Motor neuron (in vitro differentiated cells): ENCODE measurements around the gene KCNJ11. TPM values are rescaled to one million over a fixed set of nuclear protein-coding genes. Genes with fewer than 3 reads are reported as not detected.

Source experiments
- ATAC-seq, 8 experiments: fragments of 200-7000 bp; cut with Tn5 transposase; replicated peaks in 6 of 8; 2 replicates each; pipeline ENCODE4 v1.8.0; 2021; ENCODE audit warnings: mild to moderate bottlenecking in 8 of 8, moderate library complexity in 8 of 8
- H3K27ac ChIP-seq, 2 donors: fragments of 250-450 bp; sonication (Bioruptor Pico); 2 replicates each; pipeline ENCODE4 v1.9.0; 2021; ENCODE audit warnings: antibody characterized with exemption in 2 of 2, mild to moderate bottlenecking in 2 of 2, moderate library complexity in 1 of 2
- H3K4me1 ChIP-seq, 2 donors: fragments of 250-450 bp; sonication (Bioruptor Pico); replicated peaks in 1 of 2; 2 replicates each; pipeline ENCODE4 v1.6.1; 2021; ENCODE audit warnings: antibody characterized with exemption in 2 of 2, mild to moderate bottlenecking in 2 of 2, moderate library complexity in 1 of 2
- H3K4me3 ChIP-seq, 5 donors: fragments of 250-450 bp; sonication (Bioruptor Pico); 2 replicates each; pipeline ENCODE4 v1.9.0; 2021; ENCODE audit warnings: antibody characterized with exemption in 5 of 5, mild to moderate bottlenecking in 5 of 5, moderate library complexity in 4 of 5
- WGBS, 10 experiments: fragments of 450-650 bp; shearing (Covaris generic); methylation state at CpG; one replicate each; pipeline ENCODE4 v1.0.0; 2022; 5-methylcytosine and 5-hydroxymethylcytosine counted together
- in situ Hi-C, 9 experiments: fragments of 400-800 bp; cut with MboI; loops; one replicate each; pipeline ENCODE4 v1.15.0; 2021; ENCODE audit warnings: low sequenced_read_pairs in 9 of 9, low pct_unique_long_range_greater_than_20kb in 2 of 9; ENCODE audit not compliant: unreplicated experiment in 9 of 9
- total RNA-seq, 8 experiments: library from RNA; unstranded; fragments of 300-600 nt; gene quantifications; 2 replicates each; pipeline versions ENCODE4 v1.2.3 to v1.2.4, GENCODE V29; 2022

KCNJ11 gene
- total RNA-seq, 8 experiments from 2014 or later, result 0.15 to 4.1 (median 2.1) TPM; not detected in 1

- Histone ChIP-seq H3K4me1 (no peaks in the 10 kb centered on the region), H3K4me3 (no peak overlapping the region), H3K27ac (no peak overlapping the region)
- peak in 3 of 8 experiments; percentile 62 to 99 (median 98) for ATAC-seq
- 0 to 82% (median 60%) methylated on average over 1 of the region's 1 CpG; no CpG with 5 or more reads in 3 of the 10 experiments for WGBS, 10 experiments
- in situ Hi-C loops, result no loop called here
These were observed 44.6 kb downstream of the KCNJ11 start for GRCh38 chr11:17343907-17344306.

- H3K4me3 ChIP-seq, result no peak overlapping the region
- in situ Hi-C loops, result no loop called here
- 0 to 100% (median 88%) methylated on average over 1 to 2 of the region's 2 CpGs; no CpG with 5 or more reads in 1 of the 10 experiments for WGBS, 10 experiments
- H3K27ac ChIP-seq, result no peak overlapping the region
- no peaks in the 10 kb centered on the region for H3K4me1 ChIP-seq
- peak in 3 of 8 experiments; percentile 59 to 80 (median 78) for ATAC-seq
These were observed 45.2 kb downstream of the KCNJ11 start for GRCh38 chr11:17343257-17343656.

Other genes with a start within 250 kb of the KCNJ11 start
- gene PIK3C2A, start 180.7 kb downstream of the KCNJ11 start, total RNA-seq, result 10 to 100 TPM; 25.0 to 68.5 (median 35.1) TPM
- gene NUCB2, start 111.9 kb downstream of the KCNJ11 start, total RNA-seq, result 100 to 1,000 TPM in 1 of 8 experiments, 10 to 100 TPM in 7; 26.8 to 151 (median 79.9) TPM
- gene NCR3LG1, start 36.9 kb downstream of the KCNJ11 start, total RNA-seq, result 10 to 100 TPM in 5 of 8 experiments, 1 to 10 TPM in 3; 5.6 to 41.7 (median 11.1) TPM
- 10 to 100 TPM in 1 of 8 experiments, 1 to 10 TPM in 5, under 1 TPM in 2; 0.18 to 11.8 (median 3.8) TPM for gene ABCC8, start 88.2 kb upstream of the KCNJ11 start, total RNA-seq
- under 1 TPM in 5 of 8 experiments, not detected in 3; 0.11 to 1.00 (median 0.51) TPM for gene USH1C, start 155.8 kb upstream of the KCNJ11 start, total RNA-seq
- gene OTOG, start 158.6 kb upstream of the KCNJ11 start, total RNA-seq, result under 1 TPM in 6 of 8 experiments, not detected in 2; 0.09 to 0.49 (median 0.14) TPM